GM21528 (cell line): Measurements from ENCODE around the gene PPP1R3E.
"Not testable (repeated sequence)": the region's sequence is repeated elsewhere in the genome, so short reads cannot be mapped to it uniquely, and the experiment has no call there.

ENCODE experiments used
- ATAC-seq: cut with Tn5 transposase; IDR thresholded peaks from one replicate; pipeline ENCODE4 v1.9.1; 2021; ENCODE audit warnings: mild to moderate bottlenecking, moderate library complexity; ENCODE audit not compliant: unreplicated experiment, low FRiP score

The PPP1R3E gene

GRCh38 chr14:23299211-23299957, 3.3 kb downstream of the PPP1R3E start:
- no peak for ATAC-seq

DNA sequence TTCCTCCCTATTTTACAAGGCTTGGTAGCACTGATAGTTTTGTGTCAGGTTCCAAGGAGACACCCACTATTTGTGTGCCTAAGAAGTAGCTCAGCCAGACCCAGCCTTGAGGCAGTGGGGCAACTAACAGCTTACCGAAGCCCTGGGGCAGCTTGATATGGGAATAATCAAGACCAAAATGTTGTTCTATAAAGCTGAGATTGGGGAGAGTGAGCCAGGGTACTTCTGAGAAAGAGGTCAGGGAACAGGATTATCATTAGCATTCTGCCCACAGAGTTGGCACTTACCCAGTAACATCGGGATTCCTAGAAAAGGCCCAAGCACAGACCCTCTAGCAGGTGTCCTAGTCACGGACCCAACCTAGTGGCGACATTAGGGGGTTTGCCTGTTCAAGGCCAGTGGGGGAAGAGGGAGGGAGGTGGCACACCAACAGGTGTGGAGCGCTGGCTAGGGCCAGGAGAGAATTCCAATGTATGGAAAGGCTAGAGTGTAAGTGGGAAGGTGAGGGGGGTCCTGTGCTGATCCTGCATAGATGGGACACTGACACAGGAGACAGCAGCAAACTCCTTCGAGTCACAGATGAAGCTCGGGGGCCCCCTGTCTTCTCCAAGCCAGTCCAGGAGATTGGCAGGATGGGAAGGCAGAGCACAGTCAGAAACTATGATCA, 4.9 kb downstream of the PPP1R3E start:
- ATAC-seq: no peak

- no peak for ATAC-seq
These were observed 5.6 kb downstream of the PPP1R3E start for GRCh38 chr14:23297096-23297495.

GRCh38 chr14:23296012-23296777, 6.5 kb downstream of the PPP1R3E start:
- no peak for ATAC-seq

GRCh38 chr14:23294734-23295561, 7.7 kb downstream of the PPP1R3E start:
- no peak for ATAC-seq

- ATAC-seq: no peak
These were observed 15.7 kb downstream of the PPP1R3E start for GRCh38 chr14:23286902-23287479.

DNA sequence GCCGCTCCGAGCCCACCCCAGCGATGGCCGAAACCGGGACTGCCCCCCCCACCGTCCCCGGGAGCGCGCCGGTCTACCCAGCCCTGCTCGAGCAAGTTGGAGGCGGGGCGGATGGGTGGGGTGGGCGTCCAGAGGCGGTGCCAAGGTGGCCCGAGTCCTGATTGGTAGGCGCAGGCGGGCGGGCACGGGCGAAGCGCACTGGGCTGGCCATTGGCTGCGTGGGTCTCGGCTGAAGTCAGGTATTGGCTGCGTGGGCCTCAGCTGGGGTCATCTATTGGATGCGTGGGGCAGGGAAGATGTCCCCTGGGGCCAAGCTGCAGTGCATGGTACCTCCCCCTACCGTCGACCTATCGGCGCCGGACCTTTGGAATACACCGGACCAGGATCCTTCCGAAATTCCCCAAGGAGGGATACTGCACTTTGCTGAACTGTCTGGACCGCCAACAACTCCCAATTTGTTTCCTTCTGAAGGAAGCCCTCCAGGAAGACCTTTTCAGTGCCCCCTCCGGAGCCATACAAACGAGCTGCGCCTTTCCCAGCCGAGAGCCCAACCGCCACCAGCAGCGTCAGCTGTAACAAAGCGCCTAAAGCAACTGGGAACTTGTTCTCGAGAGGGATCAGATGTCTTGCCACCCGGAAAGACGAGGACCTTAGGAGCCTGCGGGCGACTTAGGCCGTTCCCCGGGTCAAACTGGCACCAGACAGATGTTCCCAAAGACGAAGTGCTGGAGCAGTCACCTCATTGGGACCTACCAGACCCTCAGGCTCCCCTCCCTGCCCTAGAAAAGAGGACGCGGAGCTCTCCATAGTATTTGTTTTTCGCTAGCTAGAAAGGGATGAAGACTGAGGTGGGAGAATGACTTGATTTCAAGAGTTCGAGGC, 16.4 kb downstream of the PPP1R3E start, which contains the start of gene HOMEZ:
Gene HOMEZ (minus strand): TSS at position 113 of the 882 bp plus-strand sequence. CDS start 180 bp downstream, outside the sequence.
- ATAC-seq: peak; percentile 97

DNA sequence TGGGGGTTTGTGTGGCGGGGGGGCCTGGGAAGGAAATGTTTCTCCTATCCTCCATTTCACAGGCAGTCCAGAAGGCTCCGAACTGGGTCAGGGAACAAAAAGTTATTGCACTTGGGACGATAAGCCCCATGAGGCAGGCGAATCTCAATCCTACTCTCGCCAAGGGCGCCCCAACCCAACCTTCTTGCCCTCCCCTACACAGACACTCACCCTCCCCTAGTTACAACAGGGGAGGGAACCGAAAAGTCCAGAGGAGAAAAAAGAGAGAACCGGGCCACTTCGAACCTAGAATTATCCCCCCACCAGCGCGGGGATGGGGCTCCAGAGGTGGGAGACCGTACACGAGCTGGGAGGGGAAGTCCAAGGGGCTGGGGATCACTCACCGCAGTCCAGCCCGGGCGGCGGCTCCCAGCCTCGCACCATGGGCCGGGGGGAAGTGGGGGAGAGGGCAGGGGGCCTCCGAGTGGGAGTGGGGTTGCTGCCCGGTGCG, 17.1 kb downstream of the PPP1R3E start:
- ATAC-seq: peak; percentile 30

- no peak for ATAC-seq
These were observed 17.8 kb downstream of the PPP1R3E start for GRCh38 chr14:23284654-23285529.

DNA sequence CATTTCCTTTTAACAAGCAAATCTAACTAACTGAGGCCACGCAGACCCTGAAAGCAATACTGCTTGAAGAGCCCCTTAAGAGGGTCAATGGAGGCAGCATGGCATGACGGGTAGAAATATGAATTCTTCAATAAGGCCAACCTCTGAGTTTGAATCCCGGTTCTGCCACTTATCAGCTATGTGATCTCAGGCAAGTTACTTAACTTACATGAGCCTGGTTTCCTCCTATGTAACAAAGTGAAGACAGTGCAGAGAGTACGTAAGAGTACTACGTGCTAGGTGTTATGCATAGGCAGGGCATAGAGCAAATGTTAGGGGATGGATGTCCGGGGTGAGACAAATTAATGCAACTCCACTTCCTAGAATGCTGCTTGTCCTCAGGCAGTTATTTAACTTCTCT, 21.4 kb downstream of the PPP1R3E start:
- no peak for ATAC-seq

DNA sequence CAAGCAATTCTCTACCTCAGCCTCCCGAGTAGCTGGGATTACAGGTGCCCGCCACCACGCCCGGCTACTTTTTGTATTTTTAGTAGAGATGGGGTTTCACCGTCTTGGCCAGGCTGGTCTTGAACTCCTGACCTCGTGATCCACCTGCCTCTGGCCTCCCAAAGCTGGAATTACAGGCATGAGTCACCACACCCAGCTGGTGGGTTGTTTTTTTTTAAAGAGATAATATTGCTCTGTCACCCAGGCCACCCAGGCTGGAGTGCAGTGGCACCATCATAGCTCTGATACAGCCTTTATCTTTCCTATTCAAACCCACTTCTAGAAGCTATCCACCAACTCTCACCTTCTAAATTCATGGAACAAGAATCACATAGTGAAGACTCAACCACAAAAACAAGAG, 24.7 kb downstream of the PPP1R3E start:
- ATAC-seq: not testable (repeated sequence)

- ATAC-seq: no peak
These were observed 25.5 kb downstream of the PPP1R3E start for GRCh38 chr14:23277189-23277588.

DNA sequence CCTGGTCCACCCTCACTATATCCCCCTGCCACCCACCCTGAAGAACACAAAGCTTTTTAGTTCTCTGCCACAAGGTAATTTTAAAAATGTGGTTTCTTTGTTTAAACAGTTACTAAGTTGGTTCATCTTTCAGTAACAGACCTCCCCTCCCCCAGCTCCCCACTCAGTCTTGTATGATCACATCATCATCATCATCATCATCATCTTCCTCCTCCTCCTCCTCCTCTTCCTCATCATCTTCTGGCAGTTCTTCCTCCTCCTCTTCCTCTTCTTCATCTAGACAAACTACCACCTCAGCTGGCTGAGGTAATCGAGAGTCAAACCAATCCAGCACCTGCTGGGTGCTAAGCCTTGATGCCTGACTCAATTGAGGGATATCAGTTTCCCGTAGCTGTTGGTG, 27.2 kb downstream of the PPP1R3E start:
- ATAC-seq: no peak

DNA sequence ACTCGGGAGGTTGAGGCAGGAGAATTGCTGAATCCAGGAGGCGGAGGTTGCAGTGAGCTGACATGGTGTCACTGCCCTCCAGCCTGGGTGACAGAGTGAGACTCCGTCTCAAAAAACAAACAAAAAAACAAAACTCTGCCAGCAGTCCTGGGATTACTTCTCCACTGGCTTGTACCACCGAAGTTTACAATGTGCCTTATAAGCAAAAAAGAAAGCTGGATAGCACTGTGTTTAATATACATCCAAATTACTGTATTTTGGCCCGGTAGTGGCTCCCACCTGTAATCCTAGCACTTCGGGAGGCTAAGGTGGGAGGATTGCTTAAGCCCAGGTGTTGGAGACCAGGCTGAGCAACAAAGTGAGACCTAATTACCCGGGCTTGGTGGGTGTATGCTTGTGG, 33.5 kb downstream of the PPP1R3E start:
- ATAC-seq: no peak

DNA sequence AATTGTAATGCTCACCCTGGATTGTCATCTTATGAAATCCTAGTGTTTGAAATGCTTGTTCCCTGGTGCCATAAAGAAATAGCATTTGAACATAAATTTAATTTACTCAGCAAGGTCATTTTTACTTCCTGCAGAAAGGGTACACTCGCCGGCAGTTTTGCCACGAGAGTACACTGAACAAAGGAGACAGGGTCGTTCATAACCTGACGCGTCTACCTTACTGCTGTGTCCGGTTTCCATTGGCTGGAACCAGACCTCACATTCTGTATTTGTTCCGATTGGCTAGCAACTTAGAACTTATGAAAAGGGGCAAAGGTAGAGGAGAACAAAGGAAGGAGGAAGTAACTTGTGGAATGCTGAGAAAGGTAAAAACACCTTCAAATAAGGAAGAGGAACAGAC, 41.8 kb downstream of the PPP1R3E start:
- not testable (repeated sequence) for ATAC-seq

DNA sequence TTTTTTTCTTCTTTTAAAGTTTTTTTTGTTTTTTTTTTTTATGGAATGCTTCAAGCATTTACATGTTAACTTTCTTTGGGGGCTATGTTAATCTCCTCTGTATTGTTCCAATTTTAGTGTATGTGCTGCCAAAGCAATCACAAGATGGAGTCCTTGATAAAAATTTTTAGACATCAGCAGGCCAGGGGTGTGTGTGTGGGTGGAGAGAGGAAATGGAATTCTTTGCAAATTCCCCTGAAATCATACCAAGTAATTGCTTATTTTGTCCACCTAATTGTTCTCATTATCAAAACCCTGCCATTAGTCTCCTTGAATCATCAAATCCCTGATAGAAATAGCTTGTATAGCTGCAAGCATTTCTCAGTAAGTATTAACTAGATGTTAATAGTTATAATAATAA, 43.2 kb downstream of the PPP1R3E start:
- ATAC-seq: no peak

- ATAC-seq: no peak
These were observed 44.4 kb downstream of the PPP1R3E start for GRCh38 chr14:23258256-23258655.
